GM19467 (cell line): ENCODE data around the gene UQCR11.

ENCODE experiments used
- ATAC-seq: cut with Tn5 transposase; IDR thresholded peaks from one replicate; pipeline ENCODE4 v1.9.1; 2021; ENCODE audit warnings: mild to moderate bottlenecking, moderate library complexity; ENCODE audit not compliant: unreplicated experiment

Gene UQCR11

DNA sequence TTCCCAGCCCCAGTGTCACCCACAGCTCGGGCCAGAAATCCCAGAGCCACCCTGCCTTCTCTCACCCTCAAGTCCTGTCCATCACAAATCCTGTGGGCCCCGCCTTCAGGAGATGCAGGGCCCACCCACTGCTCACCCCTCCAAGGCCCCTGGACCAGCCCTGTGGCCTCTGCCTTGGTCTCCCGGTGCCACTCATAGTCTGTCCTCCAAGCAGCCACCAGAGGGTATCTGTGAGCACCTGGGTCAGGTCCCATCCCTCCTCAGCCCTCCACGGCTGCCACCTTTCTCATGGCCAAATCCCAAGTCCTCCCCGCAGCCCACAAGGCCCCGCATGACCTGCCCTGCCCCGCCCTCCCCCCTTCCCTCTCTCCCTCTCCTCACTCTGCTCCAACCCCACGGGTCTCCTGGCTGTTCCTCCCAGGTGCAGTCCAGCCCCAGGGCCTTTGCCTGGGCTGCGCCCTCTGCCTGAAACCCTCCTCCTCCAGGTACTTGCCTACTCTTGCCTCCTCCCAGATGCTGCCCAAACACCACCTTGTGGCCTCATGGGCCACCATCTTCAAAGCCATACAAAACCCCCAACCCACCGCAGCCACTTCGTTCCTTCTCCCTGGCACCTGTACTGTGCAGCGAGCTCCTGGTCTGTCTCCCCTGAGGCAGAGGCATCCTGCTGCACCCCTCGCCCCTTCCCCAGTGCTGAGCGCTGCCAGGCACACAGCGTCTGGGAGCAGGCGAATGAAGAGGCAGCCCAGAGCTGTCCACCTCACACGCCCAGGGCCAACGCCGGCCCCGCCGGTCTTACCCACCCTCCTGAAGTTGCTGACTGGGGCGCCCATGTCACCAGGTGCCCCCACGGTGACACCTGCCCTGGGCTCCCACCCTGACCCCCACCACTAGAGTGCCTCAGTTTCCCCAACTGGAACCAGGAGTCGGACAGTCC, 13.2 kb upstream of the UQCR11 start:
- ATAC-seq, result no peak

DNA sequence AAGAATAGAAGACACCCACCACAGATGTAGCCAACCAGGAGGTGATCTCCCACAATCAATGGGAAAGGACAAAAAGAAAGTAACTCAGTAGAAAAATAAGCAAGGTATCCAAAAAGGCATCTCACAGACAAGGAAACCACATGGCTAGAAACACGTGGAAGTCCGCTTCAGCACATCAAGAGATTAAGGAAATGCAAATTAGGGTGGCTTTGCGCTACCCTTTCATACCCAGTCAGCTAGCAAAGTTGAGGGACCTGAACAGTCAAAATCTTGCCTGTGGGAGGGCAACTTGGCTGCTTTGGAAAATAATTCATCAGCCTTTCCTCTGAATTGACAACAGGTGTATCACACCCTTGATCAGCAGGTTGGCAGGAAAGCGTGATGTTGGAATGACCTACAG, 11.6 kb upstream of the UQCR11 start:
- no peak for ATAC-seq

DNA sequence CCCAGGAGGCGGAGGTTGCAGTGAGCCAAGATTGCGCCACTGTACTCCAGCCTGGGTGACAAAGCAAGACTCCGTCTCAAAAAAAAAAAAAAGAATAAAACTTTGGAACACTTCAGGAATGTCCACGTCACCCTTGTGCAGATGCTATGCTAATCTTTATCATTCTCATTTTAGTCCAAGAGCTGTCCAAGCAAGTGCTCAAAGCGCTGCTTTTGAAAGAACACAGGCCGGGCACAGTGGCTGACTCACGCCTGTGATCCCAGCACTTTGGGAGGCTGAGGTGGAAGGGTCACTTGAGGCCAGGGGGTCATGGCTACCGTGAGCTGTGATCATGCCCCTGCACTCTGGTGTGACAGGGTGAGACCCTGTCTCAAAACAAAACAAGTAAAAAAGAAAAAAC, 11.1 kb upstream of the UQCR11 start:
- ATAC-seq, result no peak

DNA sequence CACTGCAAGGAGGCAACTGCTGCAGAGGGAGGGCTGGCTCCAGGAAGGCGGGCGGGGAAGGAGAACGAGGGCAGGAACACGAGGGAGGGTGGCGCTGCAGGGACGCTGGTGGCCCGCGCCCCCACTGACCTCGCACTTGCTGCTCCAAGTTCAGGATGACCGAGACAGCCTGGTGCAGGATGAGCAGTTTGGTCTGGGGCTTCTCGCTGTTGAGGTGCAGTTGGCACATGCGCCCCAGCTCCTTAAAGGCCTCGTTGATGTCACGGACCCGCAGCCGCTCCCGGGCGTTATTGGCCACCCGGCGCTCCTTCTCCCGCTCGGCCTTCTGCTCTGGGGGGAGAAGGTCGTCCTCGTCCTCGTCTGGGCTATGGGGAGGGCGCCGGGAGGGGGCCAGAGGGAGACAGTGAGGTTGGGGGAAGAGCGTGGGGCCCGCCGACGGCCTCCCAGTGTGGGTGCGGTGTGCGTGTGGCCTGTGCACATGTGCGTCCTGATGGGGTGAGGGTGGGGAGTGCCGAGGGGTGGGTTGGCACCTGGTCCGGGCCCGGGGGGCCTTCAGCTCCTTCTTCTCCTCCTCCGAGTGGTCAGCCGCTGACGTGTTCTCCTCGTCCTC, 10.0 kb upstream of the UQCR11 start:
- ATAC-seq, result no peak

DNA sequence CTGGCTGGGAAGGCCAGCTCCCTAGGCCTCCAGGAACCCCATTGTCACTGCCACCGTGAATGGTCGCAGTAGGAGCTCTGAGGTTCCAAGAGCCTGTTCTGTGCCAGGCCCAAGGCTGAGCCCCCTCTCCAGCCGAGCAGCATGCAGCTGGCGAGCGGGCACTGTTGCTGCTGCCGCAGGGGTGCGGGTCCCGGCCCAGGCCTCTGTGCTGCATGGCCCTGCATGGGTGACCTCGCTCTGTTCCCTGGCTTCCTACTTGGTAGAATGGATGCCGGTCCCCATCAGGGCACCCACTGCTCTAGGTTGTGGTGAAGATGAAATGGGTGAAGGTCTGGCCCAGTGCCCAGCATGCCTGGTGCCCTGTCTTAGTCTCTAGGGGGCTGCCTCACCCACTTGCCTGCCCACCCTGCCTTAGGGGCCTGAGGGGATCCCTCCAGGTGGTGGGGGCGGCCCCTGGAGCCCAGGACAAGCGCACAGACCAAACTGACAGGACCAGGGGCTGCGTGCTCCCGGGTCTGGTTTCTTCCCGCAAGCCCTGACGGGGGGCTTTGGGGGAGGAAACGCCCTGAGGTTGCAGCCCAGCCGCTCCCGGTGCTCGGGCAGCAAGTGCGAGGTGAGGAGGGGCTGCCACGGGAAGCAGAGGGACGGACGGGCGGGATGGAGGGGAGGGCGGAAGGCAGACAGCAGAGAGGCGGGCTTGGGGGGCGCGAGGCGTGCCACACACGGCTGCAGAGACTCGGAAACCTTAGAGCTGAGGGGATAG, 8.7 kb upstream of the UQCR11 start:
- ATAC-seq, result no peak

DNA sequence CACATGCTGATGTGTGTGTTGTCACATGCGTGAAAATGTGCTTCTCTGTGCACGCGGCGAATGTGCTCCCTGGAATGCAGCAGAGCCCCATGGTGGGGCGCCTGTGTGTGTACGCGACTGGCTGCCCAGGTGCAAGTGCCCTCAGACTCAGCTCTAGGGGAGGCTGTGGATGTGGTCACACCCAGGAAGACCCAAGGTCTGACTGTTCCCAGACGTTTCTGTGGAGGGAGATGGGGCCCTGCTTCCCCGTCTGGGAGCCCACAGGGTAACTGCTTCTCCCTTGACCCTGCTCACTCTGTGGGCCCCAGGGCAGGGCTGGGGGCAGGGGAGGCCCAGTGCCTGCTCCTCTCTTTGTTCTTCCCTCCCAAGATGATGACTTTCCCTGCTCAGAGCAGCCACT, 7.9 kb upstream of the UQCR11 start:
- ATAC-seq, result no peak

DNA sequence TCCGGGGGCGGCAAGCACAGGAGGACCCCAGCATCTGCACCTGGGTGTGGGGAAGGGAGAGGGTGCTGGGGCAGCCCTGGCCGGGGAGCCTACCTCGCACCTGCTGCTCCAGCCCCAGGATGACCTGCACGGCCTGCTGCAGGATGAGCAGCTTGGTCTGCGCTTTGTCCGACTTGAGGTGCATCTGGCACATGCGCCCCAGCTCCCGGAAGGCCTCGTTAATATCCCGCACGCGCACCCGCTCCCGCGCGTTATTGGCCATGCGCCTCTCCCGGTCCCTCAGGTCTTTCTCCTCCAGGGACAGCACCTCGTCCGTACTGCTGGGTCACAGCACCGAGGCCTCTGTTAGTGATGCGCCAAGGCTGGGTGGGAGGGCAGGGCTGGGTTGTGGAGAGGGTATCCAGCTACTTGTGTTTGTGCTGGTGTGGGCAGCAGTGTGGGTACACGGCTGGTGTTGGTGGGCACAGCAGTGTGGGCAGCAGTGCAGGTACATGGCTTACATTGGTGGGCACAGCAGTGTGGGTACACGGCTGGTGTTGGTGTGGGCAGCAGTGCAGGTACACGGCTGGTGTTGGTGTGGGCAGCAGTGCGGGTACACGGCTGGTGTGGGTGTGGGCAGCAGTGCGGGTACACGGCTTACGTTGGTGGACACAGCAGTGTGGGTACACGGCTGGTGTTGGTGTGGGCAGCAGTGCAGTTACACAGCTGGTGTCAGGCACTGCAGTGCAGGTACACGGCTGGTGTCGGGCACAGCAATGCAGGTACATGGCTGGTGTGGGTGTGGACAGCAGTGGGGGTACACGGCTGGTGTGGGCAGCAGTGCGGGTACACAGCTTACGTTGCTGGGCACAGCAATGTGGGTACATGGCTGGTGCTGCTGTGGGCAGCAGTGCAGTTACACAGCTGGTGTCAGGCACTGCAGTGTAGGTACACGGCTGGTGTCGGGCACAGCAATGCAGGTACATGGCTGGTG, 7.1 kb upstream of the UQCR11 start:
- ATAC-seq, result no peak

DNA sequence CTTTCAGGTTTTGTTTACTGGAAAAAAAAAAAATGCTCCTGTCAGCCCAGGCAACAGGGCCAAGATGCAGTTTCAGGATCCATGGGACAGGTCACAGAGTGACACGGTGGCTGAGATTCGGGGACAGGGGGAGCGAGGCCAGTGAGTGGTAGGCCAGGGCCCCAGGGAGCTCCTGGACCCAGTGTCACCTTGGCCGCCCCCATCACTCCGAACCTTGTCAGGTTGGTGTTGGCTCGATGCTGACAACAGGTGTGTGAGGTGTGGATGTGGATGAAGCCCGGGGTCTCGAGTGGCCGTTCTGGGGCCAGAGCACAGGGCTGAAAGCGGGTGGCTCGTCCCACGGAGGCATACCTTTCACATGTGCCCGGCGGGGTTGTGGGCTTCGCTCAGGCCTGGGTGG, 6.1 kb upstream of the UQCR11 start:
- no peak for ATAC-seq

DNA sequence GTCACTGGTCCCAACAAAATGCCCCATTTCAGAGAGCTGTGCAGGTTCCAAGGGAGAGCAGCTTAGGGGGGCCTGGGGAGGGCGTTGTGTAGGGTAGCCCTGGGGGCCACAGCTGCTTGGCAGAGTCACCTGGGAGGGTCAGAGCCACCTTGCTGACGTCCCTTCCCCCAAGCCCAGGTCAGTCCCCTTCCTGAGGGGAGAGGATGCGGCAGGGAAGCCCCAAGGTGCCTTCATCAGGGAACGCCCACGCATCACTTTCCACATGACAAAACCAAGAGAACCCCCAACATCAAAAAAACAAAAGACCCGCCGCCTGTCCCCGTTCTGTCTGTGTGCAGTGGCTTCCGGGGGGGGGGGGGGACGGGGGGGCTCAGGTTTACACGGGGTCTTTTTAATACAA, 5.3 kb upstream of the UQCR11 start:
- no peak for ATAC-seq

DNA sequence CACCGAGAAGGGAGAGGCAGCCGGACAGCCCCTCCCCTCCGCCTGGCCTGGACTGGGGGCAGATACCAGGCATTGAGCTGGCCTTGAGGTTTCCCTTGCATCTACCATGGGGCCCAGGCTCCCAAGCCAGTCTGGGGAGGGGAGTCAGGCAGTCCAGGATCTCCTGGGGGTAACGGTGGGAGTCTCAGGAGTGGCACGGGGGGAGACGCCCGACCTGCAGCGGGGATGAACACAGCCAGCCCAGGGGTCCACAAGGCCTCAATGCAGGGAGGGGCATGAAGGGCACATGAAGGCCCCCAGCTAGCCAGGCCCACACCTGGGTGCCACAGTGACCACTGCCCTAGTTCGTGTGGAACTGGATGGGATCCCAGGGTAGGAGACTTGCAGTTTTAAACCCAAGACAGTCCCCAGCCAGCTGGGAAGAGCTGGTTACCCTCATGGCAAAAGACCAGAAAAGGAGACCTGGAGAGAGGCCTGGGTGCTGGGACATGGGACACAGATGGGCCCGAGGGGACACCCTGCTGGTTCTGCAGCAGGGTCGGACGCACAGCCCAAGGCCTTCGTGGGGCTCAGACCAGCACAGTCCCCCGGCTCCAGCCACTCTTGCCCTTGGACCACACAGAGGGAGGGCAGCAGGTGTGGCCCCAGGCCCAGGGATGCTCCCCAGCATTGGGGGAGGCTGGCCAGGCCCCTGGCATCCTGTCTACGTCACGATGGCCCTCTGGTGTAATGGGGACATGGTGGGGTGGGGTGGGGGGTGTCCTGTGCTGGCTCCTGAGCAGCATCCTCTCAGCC, 4.6 kb upstream of the UQCR11 start:
- no peak for ATAC-seq

DNA sequence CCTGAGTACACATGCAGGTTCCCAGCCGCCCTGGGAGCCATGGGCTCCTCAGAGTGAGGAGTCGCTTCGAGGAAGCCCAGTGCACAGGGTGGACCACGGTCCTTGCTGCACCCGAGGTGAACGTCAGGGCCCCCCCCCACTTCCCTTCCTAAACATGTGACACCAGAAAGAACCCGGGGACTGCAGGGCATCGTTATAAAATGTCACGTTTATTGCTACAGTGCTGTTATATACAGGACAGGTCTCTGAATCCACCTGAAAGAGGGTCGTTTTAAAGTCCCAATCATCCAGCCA, 3.8 kb upstream of the UQCR11 start:
- ATAC-seq, result no peak

DNA sequence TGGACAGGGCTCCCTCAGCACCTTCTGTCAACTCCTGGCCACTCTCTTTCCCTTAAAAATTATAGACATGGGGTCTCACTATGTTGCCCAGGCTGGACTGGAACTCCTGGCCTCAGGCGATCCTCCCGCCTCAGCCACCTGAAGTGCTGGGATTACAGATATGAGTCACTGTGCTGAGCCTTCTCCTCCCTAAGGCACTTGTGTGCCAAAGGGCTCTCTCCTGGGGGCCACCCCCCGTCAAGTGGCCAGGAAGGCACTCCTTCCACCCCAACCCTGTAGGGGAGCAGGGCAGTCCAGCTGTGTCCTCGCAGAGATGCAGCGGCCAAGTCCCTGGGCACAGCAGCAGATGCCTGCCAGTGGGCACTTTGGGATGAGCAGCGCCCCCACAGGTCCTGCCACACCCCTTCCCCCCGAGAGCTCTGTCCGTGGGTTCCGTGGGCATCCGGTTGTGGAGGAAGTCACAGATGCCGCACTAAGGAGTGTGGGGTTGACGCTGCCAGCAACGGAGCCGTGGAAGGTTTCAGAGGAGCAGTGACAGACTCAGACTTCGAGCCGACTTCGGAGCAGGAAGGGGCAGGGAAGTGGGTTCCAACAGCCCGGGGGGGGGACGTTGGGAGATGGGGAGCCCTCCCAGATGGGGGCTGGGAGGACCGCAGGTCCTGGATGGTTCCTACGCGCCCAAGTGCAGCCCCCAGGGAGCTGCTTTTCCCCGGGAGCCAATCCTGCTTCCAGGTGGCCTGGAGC, 3.3 kb upstream of the UQCR11 start:
- ATAC-seq, result no peak

DNA sequence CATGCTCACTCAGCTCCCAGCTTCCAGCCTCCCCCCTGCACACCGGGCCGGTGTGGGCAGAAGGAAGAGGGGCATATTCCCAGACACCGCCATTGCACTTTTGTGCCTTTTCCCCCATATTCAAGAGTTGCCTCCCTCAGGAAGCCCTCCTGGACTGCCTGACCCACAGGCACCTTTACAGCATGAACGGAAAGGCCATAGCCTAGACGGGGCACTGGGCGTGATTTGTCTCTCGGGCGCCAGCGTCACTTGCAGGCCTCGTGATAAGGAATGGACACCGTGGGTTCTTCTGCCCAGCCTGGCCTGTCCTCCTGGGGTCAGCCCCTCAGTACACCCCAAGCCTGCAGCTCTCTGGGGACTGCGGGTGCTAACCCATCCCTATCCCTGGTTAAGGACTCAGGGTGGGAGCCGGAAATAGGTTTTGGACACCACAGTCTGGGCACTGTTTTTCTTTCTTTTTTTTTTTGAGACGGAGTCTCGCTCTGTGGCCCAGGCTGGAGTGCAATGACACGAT, 933 bp upstream of the UQCR11 start:
- no peak for ATAC-seq

DNA sequence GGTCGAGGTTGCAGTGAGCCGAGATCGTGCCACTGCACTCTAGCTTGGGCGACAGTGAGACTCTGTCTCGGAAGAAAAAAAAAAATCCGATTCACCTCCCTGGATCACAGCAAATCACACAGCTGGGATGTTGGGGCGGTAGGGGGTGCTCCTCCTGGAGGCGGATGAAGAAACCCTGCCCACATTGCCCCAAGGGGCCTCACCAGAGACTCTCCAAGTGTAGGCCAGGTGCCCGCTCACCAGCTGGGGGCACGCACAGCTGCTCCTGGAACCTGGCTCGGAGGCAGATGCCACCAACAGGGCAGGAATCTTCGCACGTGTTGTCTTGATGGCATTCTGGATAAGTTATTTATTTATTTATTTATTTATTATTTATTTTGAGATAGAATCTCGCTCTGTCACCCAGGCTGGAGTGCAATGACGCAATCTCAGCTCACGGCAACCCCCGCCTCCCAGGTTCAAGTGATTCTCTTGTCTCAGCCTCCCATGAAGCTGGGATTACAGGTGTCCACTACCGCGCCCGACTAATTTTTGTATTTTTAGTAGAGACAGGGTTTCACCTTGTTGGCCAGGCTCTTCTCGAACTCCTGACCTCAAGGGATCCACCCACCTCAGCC, 3.1 kb downstream of the UQCR11 start:
- ATAC-seq, result no peak

DNA sequence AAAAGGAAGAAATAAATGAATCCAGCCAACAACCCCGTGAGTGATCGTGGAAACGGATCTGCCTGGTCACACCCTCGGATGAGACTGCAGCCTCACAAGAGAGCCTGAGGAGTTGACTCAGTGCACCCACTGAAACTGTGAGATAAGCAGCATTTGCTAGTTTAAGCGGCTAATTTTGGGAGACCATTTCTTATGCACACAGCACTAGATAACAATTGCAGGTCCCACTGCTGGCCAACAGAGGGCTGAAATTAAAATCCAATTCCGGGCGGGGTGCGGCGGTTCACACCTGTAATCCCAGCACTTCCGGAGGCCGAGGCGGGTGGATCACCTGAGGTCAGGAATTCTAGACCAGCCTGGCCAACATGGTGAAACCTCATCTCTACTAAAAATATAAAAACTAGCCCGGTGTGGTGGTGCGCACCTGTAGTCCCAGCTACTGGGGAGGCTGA, 3.6 kb downstream of the UQCR11 start:
- no peak for ATAC-seq

DNA sequence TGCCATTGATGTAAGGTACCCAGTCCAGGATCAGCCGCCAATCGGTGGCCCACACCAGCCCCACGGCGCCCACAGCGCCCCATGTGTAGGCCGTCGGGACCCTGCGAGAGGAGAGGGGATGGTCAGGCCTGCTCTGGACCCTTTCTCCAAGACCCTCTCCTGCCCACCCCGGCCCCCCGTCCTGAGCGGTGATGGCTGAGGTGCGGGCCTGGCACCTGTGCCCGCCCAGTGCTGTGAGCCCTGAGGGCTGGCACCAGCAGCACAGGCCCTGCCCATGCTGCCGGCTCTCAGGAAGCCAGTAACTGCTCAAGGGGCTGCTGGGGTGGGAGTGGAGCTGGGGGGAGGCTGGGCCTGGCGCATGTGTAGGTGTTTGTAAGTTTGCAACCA, 5.8 kb downstream of the UQCR11 start:
- no peak for ATAC-seq

DNA sequence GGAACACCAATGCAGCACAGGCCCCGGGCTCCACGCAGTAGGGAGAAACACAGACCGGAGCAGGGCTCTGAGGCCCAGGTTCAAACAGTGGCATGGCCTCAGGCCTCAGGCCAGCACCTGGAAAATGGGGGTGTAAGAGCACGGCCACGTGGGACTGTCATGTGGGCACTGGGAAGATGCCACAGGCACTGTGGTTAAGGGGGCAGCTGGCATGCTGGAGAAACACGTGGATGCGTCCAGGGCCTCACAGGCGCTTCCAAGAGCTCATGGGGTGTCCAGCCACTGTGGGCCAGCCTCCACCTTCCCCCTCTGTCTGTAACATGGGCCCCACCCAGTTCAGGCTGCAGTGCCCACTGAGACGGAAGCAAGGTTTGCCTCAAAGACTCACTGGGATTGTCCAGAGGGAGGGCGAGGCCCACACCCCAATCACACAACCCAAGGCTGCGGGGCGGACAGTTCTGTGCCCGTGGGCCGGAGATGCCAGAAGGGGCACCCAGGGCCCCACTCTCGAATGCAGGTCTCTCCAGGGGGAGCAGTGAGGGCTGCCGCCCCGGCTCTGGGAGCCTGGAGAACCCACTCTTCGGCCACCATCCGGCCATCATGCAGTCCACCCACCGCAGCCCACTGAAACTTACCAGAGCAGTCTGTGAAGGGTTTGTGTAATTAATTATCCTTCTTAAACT, 6.3 kb downstream of the UQCR11 start:
- no peak for ATAC-seq

DNA sequence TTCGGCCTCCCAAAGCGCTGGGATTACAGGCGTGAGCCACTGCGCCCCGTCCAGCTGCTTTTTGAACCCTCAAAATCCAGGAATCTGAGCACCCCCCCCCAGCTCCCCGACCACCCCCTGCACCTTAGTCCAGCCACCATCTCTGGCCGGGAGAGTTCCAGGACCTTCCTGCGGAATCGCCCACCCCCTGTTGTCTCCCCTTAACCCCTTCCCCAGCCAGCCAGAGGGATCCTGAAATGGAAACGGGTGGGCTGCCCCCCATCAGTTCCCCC, 11.8 kb downstream of the UQCR11 start:
- no peak for ATAC-seq
